HG03039 (cell line): ENCODE data around the gene IL10RB.
"Not testable (repeated sequence)": the region's sequence is repeated elsewhere in the genome, so short reads cannot be mapped to it uniquely, and the experiment has no call there.

Source experiments
- ATAC-seq: cut with Tn5 transposase; IDR thresholded peaks from one replicate; pipeline ENCODE4 v1.9.1; 2021; ENCODE audit warnings: mild to moderate bottlenecking, moderate library complexity; ENCODE audit not compliant: unreplicated experiment

Gene IL10RB

DNA sequence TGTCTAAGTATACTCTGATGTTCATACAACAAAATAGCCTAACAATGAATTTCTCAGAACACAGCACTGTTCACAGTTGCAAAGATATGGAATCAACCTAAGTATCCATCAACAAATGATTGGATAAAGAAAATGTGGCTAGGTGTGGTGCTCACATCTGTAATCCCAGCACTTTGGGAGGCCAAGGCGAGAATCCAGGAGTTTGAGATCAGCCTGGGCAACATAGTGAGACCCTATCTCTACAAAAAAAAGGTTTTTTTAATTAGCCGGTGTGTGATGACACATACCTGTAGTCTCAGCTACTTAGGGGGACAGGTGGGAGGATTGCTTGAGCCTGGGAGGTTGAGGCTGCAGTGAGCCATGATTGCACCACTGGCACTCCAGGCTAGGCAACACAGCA is 25.8 kb upstream of the IL10RB start:
- ATAC-seq: no peak

DNA sequence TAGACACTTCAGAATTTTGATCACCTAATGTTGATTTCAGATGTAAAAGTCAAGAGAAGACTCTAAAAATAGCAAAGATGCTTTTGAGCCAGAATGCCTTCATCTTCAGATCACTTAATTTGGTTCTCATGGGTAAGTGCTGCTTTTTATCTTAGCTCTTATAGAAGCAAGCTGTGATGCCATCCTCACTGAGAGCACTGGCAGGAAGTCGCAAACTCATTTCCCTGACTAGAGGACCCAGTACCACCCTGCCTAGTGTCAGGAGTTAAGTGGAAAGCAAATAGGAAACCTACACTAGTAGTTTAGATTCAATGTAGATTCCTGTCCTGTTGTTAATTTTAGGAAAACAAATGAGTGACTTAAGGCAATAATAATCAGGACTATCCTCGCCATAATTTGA is 24.3 kb upstream of the IL10RB start:
- no peak for ATAC-seq

DNA sequence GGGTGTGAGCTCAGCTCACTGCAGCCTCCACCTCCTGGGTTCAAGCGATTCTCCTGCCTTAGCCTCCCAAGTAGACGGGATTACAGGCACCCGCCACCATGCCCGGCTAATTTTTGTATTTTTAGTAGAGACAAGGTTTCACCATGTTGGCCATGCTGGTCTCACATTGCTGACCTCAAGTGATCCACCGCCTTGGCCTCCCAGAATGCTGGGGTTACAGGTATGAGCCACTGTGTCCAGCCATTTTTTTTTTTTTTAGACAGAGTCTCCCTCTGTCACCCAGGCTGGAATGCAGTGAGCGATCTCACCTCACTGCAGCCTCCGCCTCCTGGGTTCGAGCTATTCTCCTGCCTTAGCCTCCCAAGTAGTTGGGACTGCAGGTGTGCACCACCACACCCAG is 23.3 kb upstream of the IL10RB start:
- ATAC-seq: not testable (repeated sequence)

DNA sequence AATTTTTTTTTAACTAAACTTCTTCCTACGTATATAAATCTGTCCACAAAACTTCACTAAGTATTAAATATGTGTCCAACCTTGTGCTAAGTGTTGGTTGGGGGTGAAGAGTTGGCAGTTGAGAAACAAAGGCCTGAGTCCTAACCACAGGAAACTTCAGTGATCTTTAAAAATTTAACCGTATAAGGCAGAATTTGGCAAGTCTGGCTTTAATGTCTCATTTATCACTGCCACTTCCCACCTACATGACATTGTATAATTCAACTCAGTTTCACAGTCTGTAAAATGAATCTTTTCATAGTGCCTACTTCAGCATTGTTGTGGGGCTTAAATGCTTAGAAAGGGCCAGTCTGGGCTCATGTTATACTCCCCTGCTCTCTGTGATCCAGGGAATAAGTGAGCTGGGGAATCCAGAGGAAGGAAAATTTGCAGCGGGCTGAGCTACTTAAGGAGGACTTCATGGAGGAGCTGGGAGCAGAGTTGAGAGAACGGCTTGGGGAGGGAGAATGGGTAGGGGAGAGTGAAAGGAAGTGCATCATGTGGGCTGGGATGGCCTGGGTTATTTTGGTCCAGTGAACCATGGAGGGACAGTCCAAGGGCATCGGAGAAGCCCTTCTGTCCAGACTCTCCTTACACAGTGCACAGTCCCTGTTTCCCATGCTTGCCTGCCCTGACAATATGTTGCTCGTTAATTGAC is 21.9 kb upstream of the IL10RB start:
- no peak for ATAC-seq

DNA sequence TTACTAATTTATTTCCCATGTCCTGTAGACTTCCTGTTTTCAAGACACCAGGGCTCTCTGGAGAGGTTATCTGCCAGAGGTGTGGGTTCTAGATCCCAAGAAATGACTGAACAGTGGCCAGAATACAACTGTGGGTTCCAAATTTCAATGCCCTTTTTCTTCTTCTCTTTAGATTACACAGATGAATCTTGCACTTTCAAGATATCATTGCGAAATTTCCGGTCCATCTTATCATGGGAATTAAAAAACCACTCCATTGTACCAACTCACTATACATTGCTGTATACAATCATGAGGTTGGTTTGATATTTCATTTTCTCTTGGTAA is 21.4 kb upstream of the IL10RB start:
- no peak for ATAC-seq

DNA sequence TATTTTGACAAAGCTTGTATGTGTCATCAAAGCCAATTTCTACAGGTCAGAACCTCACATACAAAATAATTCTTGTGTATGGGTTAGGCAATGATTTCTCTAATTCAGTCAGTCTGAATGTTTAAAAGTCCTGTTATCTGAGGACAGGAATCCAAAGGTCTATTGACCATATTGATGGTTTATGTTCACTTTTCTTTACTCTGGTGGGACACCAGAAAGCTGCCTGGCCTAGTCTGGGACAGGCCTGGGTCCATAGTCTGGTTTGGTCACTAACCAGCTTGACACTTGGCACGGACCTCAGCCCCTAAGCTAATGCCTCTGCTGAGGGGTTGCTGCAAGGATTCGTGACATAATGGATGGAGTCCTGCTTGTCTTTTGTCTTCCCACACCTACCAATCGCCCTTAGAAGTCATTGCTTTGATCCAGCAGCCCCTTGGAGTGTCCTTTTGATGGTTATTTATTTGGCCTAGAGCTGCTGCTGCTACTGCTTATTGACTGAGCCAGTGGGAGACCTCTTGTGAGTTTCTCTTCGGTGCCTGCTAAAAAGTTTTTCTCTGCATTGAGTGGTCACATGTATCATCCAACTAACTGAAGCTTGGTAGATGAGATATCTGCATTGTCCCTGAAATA is 20.8 kb upstream of the IL10RB start:
- no peak for ATAC-seq

DNA sequence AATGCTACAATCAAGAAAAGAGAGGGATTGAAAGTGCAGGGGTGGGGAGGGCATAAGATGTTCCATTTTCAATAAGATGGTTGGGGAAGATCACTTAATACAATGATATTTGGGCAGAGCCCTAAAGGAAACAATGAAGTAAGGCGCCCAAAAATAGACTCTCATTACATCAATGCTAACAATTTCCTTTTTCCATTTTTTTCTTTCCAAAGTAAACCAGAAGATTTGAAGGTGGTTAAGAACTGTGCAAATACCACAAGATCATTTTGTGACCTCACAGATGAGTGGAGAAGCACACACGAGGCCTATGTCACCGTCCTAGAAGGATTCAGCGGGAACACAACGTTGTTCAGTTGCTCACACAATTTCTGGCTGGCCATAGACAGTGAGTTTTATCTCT is 19.7 kb upstream of the IL10RB start:
- no peak for ATAC-seq

DNA sequence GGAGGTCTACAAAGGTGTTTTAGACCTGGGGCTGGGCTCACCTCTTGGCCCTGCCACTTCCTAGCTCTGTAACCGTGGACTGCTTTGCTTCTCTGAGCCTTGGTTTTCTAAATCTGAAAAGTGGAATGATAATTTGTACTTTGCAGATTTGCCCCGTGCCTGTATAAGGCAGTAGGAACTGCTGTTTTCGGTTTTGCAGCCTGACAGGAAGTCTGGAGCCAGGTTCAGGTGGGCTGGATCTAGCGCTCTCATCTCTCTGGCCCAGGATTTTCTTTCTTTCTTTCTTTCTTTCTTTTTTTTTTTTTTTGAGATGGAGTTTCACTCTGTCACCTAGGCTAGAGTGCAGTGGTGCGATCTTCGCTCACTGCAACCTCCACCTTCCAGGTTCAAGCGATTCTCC is 19.2 kb upstream of the IL10RB start:
- no peak for ATAC-seq

DNA sequence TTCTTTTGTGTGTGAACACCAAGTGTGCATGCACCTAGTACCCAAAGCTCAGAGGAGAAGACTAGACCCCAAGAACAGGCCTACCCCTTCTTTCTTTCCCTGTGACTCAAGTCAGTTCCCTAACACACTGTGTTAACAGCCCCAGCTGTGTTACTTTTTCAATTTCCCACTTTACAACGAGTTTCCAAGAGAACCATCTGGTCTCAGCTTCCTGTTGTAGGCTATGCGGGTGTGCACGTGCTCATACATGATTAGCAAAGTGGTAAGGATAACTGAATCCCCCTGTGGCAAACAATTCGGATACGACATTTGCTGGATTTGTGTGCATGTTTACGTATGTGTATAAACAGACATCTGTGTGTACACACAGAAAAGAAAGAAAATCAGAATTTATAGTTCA is 18.6 kb upstream of the IL10RB start:
- no peak for ATAC-seq

DNA sequence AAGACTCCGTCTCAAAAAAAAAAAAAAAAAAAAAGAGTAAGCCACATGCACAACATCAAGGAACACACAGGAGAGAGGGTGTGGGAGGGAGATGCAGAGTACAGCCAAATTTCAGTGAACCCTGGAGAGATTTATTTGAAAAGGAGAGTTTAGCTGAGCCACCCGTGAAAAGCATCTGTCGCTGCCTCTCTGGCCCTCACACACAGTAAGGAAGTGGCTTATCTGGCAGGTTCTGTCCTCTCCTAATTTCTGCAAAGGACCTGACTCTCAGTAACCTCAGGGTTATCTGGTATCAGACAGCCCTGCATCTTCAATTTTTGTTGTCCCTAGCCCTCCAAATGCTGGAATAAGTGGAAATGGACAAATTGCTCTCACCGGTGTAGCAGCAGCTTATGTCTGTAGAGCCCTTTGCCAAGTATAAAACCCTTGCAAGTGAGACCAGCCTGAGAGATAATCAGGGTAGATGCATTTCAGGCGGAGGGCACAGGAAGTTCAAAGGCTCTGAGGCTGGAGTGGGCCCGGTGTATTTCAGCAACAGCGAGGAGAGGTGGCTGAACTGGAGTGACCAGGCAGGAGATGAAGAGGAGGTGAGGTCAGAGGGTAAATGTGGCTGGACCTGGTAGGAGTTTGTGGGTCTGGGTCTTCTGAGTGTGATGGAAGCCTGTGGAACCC is 16.7 kb upstream of the IL10RB start:
- no peak for ATAC-seq

DNA sequence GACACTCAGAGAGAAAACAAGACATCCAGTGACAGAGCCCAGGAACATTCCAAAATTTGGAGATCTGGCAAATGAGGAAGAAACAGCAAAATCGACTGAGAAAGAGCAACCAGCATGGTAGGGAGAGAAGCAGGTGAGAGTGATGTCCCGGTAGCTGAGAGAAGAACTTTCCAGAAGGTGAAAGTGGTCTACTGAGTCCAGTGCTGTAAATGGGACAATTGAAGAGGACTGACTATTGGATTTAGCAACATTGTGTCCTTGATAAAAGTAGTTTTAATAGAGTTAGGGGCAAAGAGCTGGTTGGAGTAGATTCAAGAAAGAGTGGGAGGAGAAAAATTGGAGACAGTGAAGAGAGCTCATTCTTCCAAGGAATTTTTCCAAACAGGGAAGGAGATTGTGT is 15.0 kb upstream of the IL10RB start:
- no peak for ATAC-seq

DNA sequence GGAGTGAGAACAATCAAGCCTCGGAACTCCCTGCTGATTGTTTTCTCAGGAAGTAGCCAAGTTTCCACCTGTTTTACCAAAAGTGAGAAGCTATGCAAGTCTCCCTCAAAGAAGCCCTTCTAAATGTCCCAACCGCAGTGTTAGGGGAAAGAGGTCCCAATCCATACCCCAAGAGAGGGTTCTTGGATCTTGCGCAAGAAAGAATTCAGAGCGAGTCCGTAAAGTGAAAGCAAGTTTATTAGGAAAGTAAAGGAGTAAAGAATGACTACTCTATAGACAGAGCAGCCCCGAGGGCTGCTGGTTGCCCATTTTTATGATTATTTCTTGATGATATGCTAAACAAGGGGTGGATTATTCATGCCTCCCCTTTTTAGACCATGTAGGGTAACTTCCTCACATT is 12.8 kb upstream of the IL10RB start:
- ATAC-seq: not testable (repeated sequence)

DNA sequence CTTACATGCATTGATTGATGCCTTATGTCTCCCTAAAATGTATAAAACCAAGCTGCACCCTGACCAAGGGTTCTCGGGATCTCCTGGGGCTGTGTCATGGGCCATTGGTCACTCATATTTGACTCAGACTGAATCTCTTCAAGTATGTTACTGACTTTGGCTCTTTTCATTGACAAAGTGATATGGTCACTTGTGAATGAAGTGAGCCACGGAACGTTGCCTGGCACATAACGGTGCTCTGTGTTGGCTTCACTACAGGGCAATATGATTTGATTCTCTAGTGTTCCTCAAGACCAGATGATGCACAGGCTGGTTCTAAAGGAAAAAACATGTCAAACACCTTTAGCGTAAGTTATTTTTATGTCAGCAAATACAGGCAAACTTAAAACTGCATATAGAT is 11.4 kb upstream of the IL10RB start:
- no peak for ATAC-seq

DNA sequence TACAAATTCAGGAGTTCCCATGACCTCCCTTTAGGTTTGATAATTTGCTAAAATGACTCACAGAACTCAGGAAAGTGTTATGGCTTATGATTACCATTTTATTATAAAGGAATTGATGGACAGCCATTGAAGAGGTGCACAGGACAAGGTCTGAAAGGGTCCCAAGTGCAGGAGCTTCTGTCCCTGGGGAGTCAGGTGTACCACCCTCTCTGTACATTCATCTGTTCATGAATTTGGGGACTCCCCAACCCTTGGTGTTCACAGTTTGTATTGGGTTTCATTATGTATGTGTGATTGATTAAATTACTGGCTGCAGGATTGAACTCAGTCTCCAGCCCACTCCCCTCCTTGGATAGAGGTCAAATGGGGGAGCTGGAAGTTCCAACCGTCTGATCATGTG is 10.8 kb upstream of the IL10RB start:
- no peak for ATAC-seq

DNA sequence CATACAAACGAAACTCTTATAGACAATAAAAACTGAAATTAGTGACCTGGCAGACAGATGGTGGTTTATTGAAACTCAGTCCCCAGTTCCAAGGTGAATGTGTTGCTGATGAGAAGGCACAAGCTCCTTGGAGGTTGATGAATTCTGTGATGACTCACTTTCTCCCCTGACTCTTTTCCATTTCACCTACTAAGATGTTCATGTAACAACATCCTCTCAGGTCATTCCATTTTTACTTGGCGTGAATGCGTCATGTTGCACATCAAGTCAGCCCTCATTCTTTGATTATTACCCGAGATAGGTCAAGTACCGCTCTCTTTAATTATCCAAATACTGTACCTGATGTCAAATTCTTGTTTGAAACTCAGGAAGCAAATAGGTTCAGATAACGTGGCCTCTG is 10.1 kb upstream of the IL10RB start:
- no peak for ATAC-seq

DNA sequence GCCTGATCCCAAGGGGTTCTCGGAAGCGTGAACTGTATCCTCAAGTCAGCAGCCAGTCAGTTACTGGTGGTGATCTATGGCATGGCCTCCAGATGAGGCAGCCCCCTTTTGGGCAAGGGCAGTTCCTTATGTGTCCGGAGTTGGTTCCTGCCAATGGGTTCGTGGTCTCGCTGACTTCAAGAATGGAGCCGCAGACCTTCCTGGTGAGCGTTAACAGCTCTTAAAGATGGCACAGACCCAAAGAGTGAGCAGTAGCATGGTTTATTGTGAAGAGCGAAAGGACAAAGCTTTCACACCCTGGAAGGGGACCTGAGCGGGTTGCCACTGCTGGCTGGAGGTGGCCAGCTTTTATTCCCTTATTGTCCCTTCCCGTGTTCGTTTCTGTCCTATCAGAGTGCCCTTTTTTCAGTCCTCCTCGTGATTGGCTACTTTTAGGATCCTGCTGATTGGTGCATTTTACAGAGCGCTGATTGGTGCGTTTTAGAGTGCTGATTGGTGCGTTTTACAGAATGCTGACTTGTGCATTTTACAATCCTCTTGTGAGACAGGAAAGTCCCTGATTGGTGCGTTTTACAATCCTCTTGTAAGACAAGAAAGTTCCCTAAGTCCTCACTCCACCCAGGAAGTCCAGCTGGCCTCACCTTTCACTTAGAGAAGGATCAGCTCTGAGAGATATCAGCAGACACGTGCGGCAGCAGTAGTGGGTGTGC is 8.9 kb upstream of the IL10RB start:
- ATAC-seq: no peak

DNA sequence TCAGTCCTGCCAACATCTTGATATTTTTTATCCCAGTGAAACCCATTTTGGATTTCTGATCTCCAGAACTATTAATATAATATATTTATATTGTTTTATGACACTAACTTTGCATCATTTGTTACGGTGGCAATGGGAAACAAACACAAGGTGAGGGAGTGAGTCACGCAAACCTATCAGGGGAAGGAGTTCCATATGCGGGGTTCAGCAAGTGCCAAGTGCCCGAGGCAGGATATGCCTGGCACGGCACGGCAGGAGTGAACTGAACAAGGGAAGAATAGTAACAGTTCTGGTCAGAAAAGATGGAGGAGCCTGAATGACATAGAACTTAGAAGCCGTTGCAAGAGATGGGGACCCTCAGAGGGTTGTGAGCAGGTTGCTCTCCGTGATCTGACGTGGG is 7.7 kb upstream of the IL10RB start:
- no peak for ATAC-seq

DNA sequence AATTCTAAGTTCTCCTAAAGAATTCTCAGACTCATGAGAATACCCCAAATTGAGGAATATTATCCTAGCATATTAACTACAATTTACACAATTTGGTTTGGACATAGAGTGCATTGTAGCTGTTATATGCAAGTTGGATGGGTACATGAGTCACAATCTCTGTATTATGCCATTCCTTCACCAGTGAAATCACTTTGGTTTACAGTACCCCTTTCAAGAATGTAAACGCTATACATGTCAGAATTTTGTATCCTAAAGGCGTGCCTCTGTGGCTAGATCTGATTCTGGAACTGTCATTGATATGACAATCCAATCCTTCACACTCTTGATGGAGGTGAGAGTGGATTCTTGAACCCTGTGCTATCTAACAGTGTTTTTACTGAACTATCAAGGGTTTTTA is 6.7 kb upstream of the IL10RB start:
- ATAC-seq: no peak

DNA sequence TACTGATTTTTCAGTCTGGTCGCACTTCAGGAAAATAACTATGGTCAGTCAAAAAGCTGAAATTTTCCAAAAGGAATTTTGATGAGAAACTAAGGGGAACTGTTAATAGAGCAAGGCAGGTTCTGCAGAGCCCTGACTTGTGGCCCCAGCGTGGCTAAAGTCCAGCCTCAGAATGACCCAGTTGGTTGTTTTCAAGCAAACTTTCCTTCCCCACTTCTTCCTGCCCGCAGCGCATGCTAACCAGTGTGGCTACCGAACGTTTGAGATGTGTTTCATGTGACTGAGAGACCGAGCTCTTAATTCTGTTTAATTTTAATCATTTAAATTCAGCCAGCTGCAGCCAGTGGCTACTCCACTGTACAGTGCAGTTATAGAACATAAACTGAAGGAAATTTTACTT is 6.2 kb upstream of the IL10RB start:
- no peak for ATAC-seq

DNA sequence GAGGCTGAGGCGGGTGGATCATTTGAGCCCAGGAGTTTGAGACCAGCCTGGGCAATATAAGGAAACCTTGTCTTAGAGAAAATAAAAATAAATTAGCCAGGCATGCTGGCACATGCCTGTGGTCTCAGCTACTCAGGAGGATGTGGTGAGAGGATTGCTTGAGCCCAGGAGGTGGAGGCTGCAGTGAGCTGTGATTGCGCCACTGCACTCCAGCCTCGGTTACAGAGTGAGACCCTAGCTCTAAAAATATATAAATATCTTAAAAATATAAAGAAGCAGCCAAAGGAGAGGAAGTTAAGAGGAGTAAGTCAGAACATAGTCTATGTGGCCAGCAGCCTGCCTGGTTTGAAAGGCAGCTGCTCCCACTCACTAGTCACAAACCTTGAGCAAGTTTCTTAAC is 4.5 kb upstream of the IL10RB start:
- no peak for ATAC-seq

DNA sequence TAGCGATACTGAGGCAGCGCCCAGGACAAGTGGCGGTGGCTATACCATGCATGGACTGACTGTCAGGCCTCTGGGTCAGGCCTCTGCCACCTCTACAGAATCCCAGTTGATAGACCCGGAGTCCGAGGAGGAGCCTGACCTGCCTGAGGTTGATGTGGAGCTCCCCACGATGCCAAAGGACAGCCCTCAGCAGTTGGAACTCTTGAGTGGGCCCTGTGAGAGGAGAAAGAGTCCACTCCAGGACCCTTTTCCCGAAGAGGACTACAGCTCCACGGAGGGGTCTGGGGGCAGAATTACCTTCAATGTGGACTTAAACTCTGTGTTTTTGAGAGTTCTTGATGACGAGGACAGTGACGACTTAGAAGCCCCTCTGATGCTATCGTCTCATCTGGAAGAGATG is 3.2 kb upstream of the IL10RB start:
- ATAC-seq: no peak

DNA sequence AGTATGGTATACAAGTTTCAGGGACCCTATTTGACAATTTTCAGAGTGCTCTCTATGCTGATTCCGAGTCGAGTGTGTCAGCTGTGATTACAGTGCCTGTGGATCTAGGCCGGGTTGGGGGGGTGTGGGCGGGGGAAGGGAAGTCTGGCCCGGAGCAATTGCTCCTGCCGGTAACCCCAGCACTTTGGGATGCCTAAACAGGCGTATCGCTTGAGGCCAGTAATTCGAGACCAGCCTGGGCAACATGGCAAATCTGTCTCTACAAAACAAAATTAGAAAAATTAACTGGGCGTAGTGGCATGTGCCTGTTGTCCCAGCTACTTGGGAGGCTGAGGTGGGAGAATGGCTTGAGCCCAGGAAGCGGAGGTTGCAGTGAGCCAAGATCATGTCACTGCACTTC is 1.6 kb upstream of the IL10RB start:
- no peak for ATAC-seq
